WTC11 (cell line): ENCODE results near the gene SLN.

Experiments
- CBFB ChIP-seq: sonication (generic); formaldehyde crosslinking; IDR thresholded peaks from 2 replicates; pipeline ENCODE4 v1.8.1; 2022; ENCODE audit warnings: mild to moderate bottlenecking, low read depth, missing genetic modification reagents
- HMGXB4 ChIP-seq: sonication (generic); formaldehyde crosslinking; IDR thresholded peaks from 2 replicates; pipeline ENCODE4 v1.8.1; 2023; ENCODE audit warnings: mild to moderate bottlenecking, moderate library complexity, missing genetic modification reagents

GRCh38 chr11:107679255-107680024 is 32.4 kb downstream of the SLN start:
- TF ChIP-seq CBFB (CRISPR knock-in tag) (no peak), HMGXB4 (CRISPR knock-in tag) (no peak)
